HL-60 (cell line): ENCODE results near the gene UBE2E2.

ENCODE experiments used
- CTCF ChIP-seq: IDR thresholded peaks from one replicate; pipeline ENCODE4 v1.5.1; 2011; ENCODE audit warnings: low read length, control low read depth, inconsistent platforms; ENCODE audit not compliant: insufficient read depth
- POLR2AphosphoS5 ChIP-seq: IDR thresholded peaks from 2 replicates; pipeline ENCODE4 v1.6.1; 2012; ENCODE audit warnings: low read depth
- REST ChIP-seq: IDR thresholded peaks from 2 replicates; pipeline ENCODE4 v1.6.1; 2012; ENCODE audit warnings: low read depth; ENCODE audit not compliant: insufficient replicate concordance
- SPI1 ChIP-seq: IDR thresholded peaks from 2 replicates; pipeline ENCODE4 v1.6.1; 2012; ENCODE audit warnings: low read depth, mild to moderate bottlenecking, borderline replicate concordance

GRCh38 chr3:23189187-23189586, 13.9 kb upstream of the UBE2E2 start:
- TF ChIP-seq CTCF (no peak), POLR2AphosphoS5 (no peak), SPI1 (no peak), REST (no peak)
